SU-DHL-6 (cell line): ENCODE results near the gene SH3PXD2B.

Source experiments
- CTCF ChIP-seq: fragments of 200-600 bp; sonication (generic); IDR thresholded peaks from one replicate; pipeline ENCODE4 v1.5.1; 2017; ENCODE audit warnings: antibody characterized with exemption, mild to moderate bottlenecking, low read length, moderate library complexity; ENCODE audit not compliant: insufficient read depth, poor library complexity, severe bottlenecking
- EZH2phosphoT487 ChIP-seq: fragments of 200-600 bp; sonication (generic), shearing (Covaris generic); conservative IDR thresholded peaks from 2 replicates; pipeline ENCODE4 v1.6.1; 2018; ENCODE audit warnings: mild to moderate bottlenecking, antibody characterized with exemption, low read length, moderate library complexity, mixed read lengths

- no peak for TF ChIP-seq CTCF
- TF ChIP-seq EZH2phosphoT487 = no peak
Measured at GRCh38 chr5:172356047-172356446, 98.3 kb downstream of the SH3PXD2B start.
